Measurements from ENCODE around the gene BHMT2.
A peak's percentile ranks its signal among the peaks of the same experiment; 100 is the strongest.

The BHMT2 gene

GRCh38 chr5:79069488-79070349 is at the start of gene BHMT2, which contains the start of gene DMGDH:
BHMT2 (plus strand) TSS chr5:79069767; CDS start chr5:79069783, 16 bp downstream.
DMGDH (minus strand) TSS chr5:79069674; CDS start chr5:79069620, 54 bp downstream.
- no peak for DNase-seq

DNA sequence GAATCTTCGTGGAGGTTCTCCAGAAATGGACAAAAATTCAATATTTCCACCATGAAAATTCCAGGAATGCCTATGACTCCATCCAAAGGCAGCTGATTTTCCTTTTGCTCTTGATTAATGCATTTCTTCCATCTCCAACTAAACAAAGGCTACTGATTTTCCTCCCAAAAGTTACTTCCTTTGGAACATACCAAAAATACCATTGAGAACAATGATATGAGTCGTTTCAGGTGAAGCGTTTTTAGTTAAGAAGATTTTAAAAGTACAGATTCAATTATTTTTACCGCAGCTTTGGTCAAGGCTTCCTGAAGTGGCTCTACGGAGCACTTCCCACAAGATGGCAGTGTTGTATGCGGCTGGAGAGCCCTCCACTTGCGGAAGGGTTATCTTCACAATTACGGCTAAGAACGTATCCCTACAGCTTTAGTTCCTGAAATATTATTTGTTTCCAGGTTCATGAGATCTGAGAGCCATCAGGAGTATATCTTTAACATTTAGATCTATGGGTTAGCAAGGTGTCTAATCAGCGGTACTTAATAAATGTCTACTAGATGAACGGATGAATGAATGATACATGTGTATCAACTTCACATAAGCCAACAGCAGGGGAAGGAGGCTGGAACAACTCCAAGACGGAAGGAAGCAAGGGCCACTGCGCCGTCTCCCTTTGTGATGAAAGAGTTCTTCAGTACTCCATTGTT is 48.6 kb upstream of the BHMT2 start:
- peak; percentile 30 to 49 for DNase-seq

GRCh38 chr5:79021753-79022152 is 47.8 kb upstream of the BHMT2 start:
- DNase-seq = no peak

DNA sequence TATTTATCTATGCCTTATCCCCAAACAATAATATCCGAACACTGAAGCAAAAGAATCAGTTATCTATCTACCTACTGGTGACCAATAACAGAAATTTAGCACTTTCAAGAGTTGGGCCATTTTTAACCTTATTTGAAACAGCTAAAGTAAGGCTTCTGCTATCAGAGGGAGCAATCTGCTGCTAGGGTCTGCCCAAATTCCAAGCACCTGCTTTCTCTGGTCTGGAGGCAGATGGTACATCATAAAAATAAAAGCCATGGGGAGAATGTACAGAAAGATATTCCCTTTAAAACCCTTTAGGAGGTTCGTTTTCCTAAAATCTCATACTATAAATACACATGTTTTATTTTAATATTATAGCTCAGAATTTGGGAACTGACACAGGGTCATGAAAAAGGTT is 46.8 kb upstream of the BHMT2 start:
- DNase-seq = no peak

- no peak for DNase-seq
These were observed 46.2 kb upstream of the BHMT2 start for GRCh38 chr5:79023348-79023747.

- DNase-seq = no peak
These were observed 45.6 kb upstream of the BHMT2 start for GRCh38 chr5:79023947-79024346.

DNA sequence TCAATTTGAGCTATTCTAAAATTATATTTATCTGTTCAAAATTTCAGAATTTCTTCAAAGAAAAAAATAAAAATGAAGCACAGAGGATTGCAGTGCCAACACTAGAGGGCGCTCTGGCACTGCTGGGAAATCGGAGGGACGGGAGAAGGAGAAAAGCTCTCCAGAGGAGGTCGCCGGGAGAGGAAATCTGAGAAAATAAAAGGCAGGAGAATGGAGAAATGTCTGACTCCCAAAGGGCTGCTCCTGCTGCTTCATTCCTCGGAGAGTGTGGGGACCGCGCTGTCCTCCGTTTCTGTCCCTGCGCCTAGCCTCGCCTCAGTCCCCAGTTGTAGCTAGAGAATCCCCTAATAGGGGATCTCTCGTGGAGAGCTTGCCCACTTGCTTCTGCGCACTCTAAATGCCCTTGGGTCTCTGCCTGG is 44.5 kb upstream of the BHMT2 start:
- peak; percentile 28 to 34 for DNase-seq

- no peak for DNase-seq
These were observed 38.7 kb upstream of the BHMT2 start for GRCh38 chr5:79030663-79031484.

GRCh38 chr5:79031485-79031867 is 38.1 kb upstream of the BHMT2 start:
- no peak for DNase-seq

- no peak for DNase-seq
These were observed 37.4 kb upstream of the BHMT2 start for GRCh38 chr5:79032031-79032695.

GRCh38 chr5:79032782-79033181 is 36.8 kb upstream of the BHMT2 start:
- DNase-seq = no peak

- no peak for DNase-seq
These were observed 34.3 kb upstream of the BHMT2 start for GRCh38 chr5:79035237-79035636.

DNA sequence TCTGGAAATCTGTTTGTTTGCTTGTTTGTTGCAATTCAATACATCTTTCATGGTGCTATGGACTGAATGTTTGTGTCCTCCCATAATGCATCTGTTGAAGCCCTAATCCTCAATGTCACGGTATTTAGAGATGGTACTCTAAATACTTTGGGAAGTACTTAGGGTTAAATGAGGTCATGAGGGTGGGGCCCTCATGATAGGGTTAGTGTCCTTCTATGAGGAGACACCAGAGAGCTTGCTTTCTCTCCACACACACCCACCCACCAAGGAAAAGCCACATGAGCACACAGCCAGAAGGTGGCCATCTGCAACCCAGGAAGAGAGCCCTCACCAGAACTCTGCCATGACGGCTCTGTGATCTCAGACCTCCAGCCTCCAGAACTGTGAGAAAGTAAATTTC is 32.8 kb upstream of the BHMT2 start:
- DNase-seq = no peak

DNA sequence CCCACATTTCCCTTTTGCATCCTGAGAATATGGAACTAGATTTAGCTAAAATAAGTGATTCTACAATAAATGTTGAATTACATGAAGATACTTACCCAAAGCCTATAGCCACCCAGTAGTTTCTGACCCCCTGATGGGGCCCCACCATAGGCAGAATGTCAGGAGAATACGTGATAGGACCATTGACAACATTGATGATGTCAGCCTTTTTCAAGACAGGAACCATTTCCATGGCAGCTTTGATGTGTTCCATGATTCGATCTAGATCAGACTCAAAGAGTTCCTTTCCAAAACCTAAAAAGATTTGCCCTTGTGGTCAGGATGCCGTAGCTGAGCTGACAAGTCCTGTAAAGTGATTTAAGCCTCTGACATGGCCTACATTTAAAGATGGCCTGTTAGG is 27.4 kb upstream of the BHMT2 start:
- DNase-seq = no peak

GRCh38 chr5:79047199-79047598 is 22.4 kb upstream of the BHMT2 start:
- no peak for DNase-seq

GRCh38 chr5:79048437-79048836 is 21.1 kb upstream of the BHMT2 start:
- DNase-seq = no peak

- DNase-seq = no peak
These were observed 19.1 kb upstream of the BHMT2 start for GRCh38 chr5:79050498-79050897.

DNA sequence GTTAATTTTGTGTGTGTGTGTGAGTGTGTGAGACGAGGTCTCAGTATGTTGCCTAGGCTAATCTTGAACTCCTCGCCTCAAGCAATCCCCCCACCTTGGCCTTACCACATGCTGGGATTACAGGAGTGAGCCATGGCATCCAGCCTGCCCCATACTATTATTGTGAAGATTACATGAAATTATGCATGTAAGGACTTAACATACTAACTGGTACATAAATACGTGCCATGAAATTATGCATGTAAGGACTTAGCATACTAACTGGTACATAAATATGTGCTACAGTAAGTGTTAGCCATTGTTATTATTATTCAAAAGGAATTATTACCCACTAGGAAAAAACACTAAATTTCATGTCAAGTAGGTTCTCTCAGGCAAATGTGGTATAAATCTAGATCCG is 16.2 kb upstream of the BHMT2 start:
- DNase-seq = no peak

- DNase-seq = no peak
These were observed 14.6 kb upstream of the BHMT2 start for GRCh38 chr5:79055017-79055416.

GRCh38 chr5:79056847-79057246 is 12.7 kb upstream of the BHMT2 start:
- DNase-seq = no peak

GRCh38 chr5:79059674-79060073 is 9.9 kb upstream of the BHMT2 start:
- no peak for DNase-seq

- no peak for DNase-seq
These were observed 7.1 kb upstream of the BHMT2 start for GRCh38 chr5:79062436-79062835.

DNA sequence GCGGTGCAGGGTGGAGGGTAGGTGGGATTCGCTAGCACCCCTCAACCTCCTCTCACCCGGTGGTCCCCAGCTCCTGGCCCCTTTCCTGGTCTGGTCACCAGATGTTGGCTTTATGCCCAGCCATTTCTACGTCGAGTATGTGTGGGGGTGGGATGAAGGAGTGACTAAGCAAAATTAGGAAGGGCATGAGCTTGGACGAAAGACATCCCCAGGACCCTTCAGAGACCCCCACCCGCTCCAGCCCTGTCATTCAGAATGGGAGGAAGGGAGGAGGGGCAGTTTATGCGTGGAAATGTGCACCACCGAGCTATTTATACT is 742 bp downstream of the BHMT2 start:
- no peak for DNase-seq

All from CD4-positive, alpha-beta T cell treated with Interleukin-4 for 1 hour (primary cell).